ENCODE results near the gene MEF2D.

- TF ChIP-seq CTCF (IDR thresholded peaks at IDR 0.05; ENCODE audit: insufficient read depth, low read depth, low read length) = no peak
- TF ChIP-seq EZH2 (IDR thresholded peaks at IDR 0.05; ENCODE audit: insufficient read depth, low read length) = no peak
Measured at GRCh38 chr1:156502894-156503697, 2.5 kb upstream of the MEF2D start.
